Lower leg skin (tissue), 4 donors: ENCODE results near the gene FAM200C. TPM values are rescaled to one million over a fixed set of nuclear protein-coding genes. Genes with fewer than 3 reads are reported as not detected.

Experiments used
- total RNA-seq, 4 donors: library from RNA; depleted of rRNA; stranded (reverse); fragments of >200 nt; gene quantifications; one replicate each; pipeline ENCODE4 v1.1.0, GENCODE V29; 2016

Gene FAM200C
- total RNA-seq, 4 donors from 2014 or later = 1.3 to 3.2 (median 2.3) TPM

Other genes with a start within 250 kb of the FAM200C start
- gene FABP6, start 170.5 kb downstream of the FAM200C start, total RNA-seq = 1 to 10 TPM in 1 of 4 donors, not detected in 3; 1.0 TPM
- under 1 TPM; 0.08 to 0.34 (median 0.22) TPM for gene CCNJL, start 87.5 kb downstream of the FAM200C start, total RNA-seq
- under 1 TPM in 2 of 4 donors, not detected in 2; 0.59 to 0.65 TPM for gene C1QTNF2, start 29.4 kb downstream of the FAM200C start, total RNA-seq
- gene SLU7, start 19.0 kb upstream of the FAM200C start, total RNA-seq = 100 to 1,000 TPM in 1 of 4 donors, 10 to 100 TPM in 3; 65.6 to 125 (median 87.5) TPM
- 10 to 100 TPM; 31.5 to 46.3 (median 43.0) TPM for gene PTTG1, start 21.8 kb upstream of the FAM200C start, total RNA-seq